ENCODE measurements around the gene TSPAN14.
"Not testable (repeated sequence)": the region's sequence is repeated elsewhere in the genome, so short reads cannot be mapped to it uniquely, and the experiment has no call there.

The TSPAN14 gene

GRCh38 chr10:80472234-80473095 is 18.4 kb downstream of the TSPAN14 start:
- DNase-seq = no peak

- no peak for DNase-seq
Observed at GRCh38 chr10:80473096-80473657, 19.1 kb downstream of the TSPAN14 start.

- DNase-seq = no peak
Observed at GRCh38 chr10:80473692-80474596, 19.8 kb downstream of the TSPAN14 start.

- no peak for DNase-seq
Observed at GRCh38 chr10:80474597-80474910, 20.4 kb downstream of the TSPAN14 start.

GRCh38 chr10:80474941-80475340 is 20.8 kb downstream of the TSPAN14 start:
- DNase-seq = no peak

GRCh38 chr10:80475641-80476040 is 21.5 kb downstream of the TSPAN14 start:
- DNase-seq = not testable (repeated sequence)

- no peak for DNase-seq
Observed at GRCh38 chr10:80476685-80477084, 22.6 kb downstream of the TSPAN14 start.

GRCh38 chr10:80477813-80478212 is 23.7 kb downstream of the TSPAN14 start:
- DNase-seq = no peak

- not testable (repeated sequence) for DNase-seq
Observed at GRCh38 chr10:80480373-80480772, 26.3 kb downstream of the TSPAN14 start.

GRCh38 chr10:80480852-80481251 is 26.7 kb downstream of the TSPAN14 start:
- no peak for DNase-seq

GRCh38 chr10:80484243-80484642 is 30.1 kb downstream of the TSPAN14 start:
- DNase-seq = no peak

GRCh38 chr10:80484676-80485075 is 30.6 kb downstream of the TSPAN14 start:
- DNase-seq = no peak

- no peak for DNase-seq
Observed at GRCh38 chr10:80485076-80485945, 31.2 kb downstream of the TSPAN14 start.

- DNase-seq = no peak
Observed at GRCh38 chr10:80485946-80486764, 32.0 kb downstream of the TSPAN14 start.

GRCh38 chr10:80486785-80487420 is 32.8 kb downstream of the TSPAN14 start:
- DNase-seq = no peak

GRCh38 chr10:80487421-80487785 is 33.3 kb downstream of the TSPAN14 start:
- DNase-seq = no peak

- peak; percentile 75 for DNase-seq
Observed at GRCh38 chr10:80487791-80488538, 33.9 kb downstream of the TSPAN14 start.

GRCh38 chr10:80488539-80489066 is 34.5 kb downstream of the TSPAN14 start:
- no peak for DNase-seq

GRCh38 chr10:80489371-80490112 is 35.4 kb downstream of the TSPAN14 start:
- DNase-seq = no peak
